Upper lobe of right lung (tissue), 1 donor: ENCODE data around the gene VSTM2B. TPM values are rescaled to one million over a fixed set of nuclear protein-coding genes. Genes with fewer than 3 reads are reported as not detected.
"Not testable (repeated sequence)": the region's sequence is repeated elsewhere in the genome, so short reads cannot be mapped to it uniquely, and the experiment has no call there.

Experiments
- ATAC-seq: fragments of 200-7000 bp; cut with Tn5 transposase; one replicate; pipeline ENCODE4 v1.9.1; 2020; ENCODE audit warnings: mild to moderate bottlenecking, moderate library complexity
- DNase-seq: peaks from one replicate; pipeline ENCODE4 v3.0.0-alpha.2; 2020
- H3K27ac ChIP-seq: fragments of 200-600 bp; one replicate; pipeline ENCODE4 v1.8.0; 2022
- H3K27me3 ChIP-seq: fragments of 200-600 bp; one replicate; pipeline ENCODE4 v1.8.0; 2022; ENCODE audit warnings: mild to moderate bottlenecking
- H3K36me3 ChIP-seq: fragments of 200-600 bp; one replicate; pipeline ENCODE4 v1.8.0; 2022
- H3K4me1 ChIP-seq: fragments of 200-600 bp; one replicate; pipeline ENCODE4 v1.8.0; 2022
- H3K4me3 ChIP-seq: fragments of 200-600 bp; one replicate; pipeline ENCODE4 v1.8.0; 2022; ENCODE audit warnings: mild to moderate bottlenecking
- H3K9me3 ChIP-seq: fragments of 200-600 bp; one replicate; pipeline ENCODE4 v1.8.0; 2022
- CTCF ChIP-seq: fragments of 200-600 bp; IDR thresholded peaks from one replicate; pipeline ENCODE4 v1.8.0; 2022; ENCODE audit warnings: antibody characterized with exemption
- intact Hi-C: fragments of 100-400 bp; cut with DNase I; formaldehyde crosslinking; loops from one replicate; pipeline ENCODE4 v1.11.0; 2022
- total RNA-seq: library from RNA; stranded (reverse); fragmentation: NEBNext Ultra II Directional; extraction: Animal tissue kit (Norgen Biotek cat#: 25700); gene quantifications from one replicate; pipeline ENCODE4 v1.2.1, GENCODE V29; 2021
- donor health status: DM: no; HTN: yes; CAD: no; lungs with severe emphysema.

Gene VSTM2B
- total RNA-seq, 1 donor from 2014 or later = not detected

GRCh38 chr19:29485293-29485692 lies 40.5 kb upstream of the VSTM2B start:
- Histone ChIP-seq H3K4me1 (no peaks in the 10 kb centered on the region), H3K36me3 (no peaks in the 10 kb centered on the region), H3K27me3 (no peaks in the 10 kb centered on the region), H3K9me3 (no peaks in the 10 kb centered on the region), H3K27ac (no peak overlapping the region), H3K4me3 (no peak overlapping the region)
- intact Hi-C loops = no loop called here
- no peak for TF ChIP-seq CTCF
- no peak for ATAC-seq
- peak; percentile 36 for DNase-seq

- H3K9me3 ChIP-seq, H3K4me1 ChIP-seq, ATAC-seq, H3K27me3 ChIP-seq, H3K4me3 ChIP-seq, H3K36me3 ChIP-seq, H3K27ac ChIP-seq, intact Hi-C loops: not testable (repeated sequence)
- peak; percentile 23 for DNase-seq
Observed at GRCh38 chr19:29486961-29487360, 38.8 kb upstream of the VSTM2B start.

GRCh38 chr19:29487432-29487831 lies 38.4 kb upstream of the VSTM2B start:
- Histone ChIP-seq H3K36me3 (no peaks in the 10 kb centered on the region), H3K27ac (no peak overlapping the region), H3K4me1 (no peaks in the 10 kb centered on the region), H3K9me3 (no peaks in the 10 kb centered on the region), H3K27me3 (no peaks in the 10 kb centered on the region), H3K4me3 (no peak overlapping the region)
- no peak for TF ChIP-seq CTCF
- ATAC-seq (no peak), DNase-seq (peak; percentile 36)
- intact Hi-C loops = no loop called here

GRCh38 chr19:29488316-29488715 lies 37.5 kb upstream of the VSTM2B start:
- Histone ChIP-seq H3K4me1 (no peaks in the 10 kb centered on the region), H3K9me3 (no peaks in the 10 kb centered on the region), H3K36me3 (no peaks in the 10 kb centered on the region), H3K27ac (no peak overlapping the region), H3K27me3 (peaks cover 6% of the 10 kb centered on the region), H3K4me3 (no peak overlapping the region)
- ATAC-seq (no peak), DNase-seq (no peak)
- TF ChIP-seq CTCF = no peak
- intact Hi-C loops = no loop called here

GRCh38 chr19:29489172-29489951 lies 36.4 kb upstream of the VSTM2B start:
- peak; percentile 31 for DNase-seq
- no peak for TF ChIP-seq CTCF
- Histone ChIP-seq H3K9me3 (no peaks in the 10 kb centered on the region), H3K4me1 (no peaks in the 10 kb centered on the region), H3K4me3 (no peak overlapping the region), H3K27ac (no peak overlapping the region), H3K36me3 (no peaks in the 10 kb centered on the region), H3K27me3 (peaks cover 6% of the 10 kb centered on the region)
- intact Hi-C loops = no loop called here
- no peak for ATAC-seq

GRCh38 chr19:29491491-29491890 lies 34.3 kb upstream of the VSTM2B start:
- H3K27me3 ChIP-seq = peaks cover 6% of the 10 kb centered on the region
- ATAC-seq (no peak), DNase-seq (no peak)
- H3K4me3 ChIP-seq = no peak overlapping the region
- no peak overlapping the region for H3K27ac ChIP-seq
- no peaks in the 10 kb centered on the region for H3K9me3 ChIP-seq
- no peaks in the 10 kb centered on the region for H3K36me3 ChIP-seq
- no peaks in the 10 kb centered on the region for H3K4me1 ChIP-seq
- intact Hi-C loops = no loop called here
- TF ChIP-seq CTCF = no peak
